Thyroid gland (tissue), 4 donors: ENCODE data around the gene GDPD5.

Source experiments
- POLR2A ChIP-seq, 2 donors: fragments of 450-650 bp; IDR thresholded peaks; one replicate each; pipeline ENCODE4 v1.6.1; 2017; ENCODE audit warnings: antibody characterized with exemption in 2 of 2, mild to moderate bottlenecking in 2 of 2, moderate library complexity in 1 of 2
- TF ChIP-seq, protein P1 (sequence below), 6 experiments: fragments of 200-600 bp in 3 of 6; fragments of 450-650 bp in 3 of 6; sonication (generic) in 3 of 6; IDR thresholded peaks; one replicate each; pipeline ENCODE4 v1.5.1; 2016 to 2019; ENCODE audit warnings: antibody characterized with exemption in 6 of 6, mild to moderate bottlenecking in 2 of 6, inconsistent platforms in 1 of 6, moderate library complexity in 1 of 6

DNA sequence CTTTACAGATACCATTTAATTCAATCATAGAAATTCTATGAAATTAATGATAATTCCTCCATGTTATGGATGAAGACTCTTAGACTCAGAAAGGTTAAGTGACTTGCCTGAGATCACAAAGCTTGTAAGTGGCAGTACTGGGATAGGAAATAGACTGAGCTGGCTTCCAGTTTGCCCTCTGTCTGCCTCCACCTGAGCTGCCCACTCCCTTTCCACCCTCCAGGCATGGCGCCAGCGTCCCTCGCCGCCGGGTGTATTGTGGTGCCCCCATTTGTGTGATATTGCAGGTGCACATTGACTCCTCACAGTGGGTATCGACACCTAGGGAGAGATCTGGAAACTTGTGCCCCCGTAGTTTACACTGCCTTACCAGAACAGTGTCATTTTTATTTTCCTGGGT, 135.8 kb downstream of the GDPD5 start:
- TF ChIP-seq, protein P1, sequence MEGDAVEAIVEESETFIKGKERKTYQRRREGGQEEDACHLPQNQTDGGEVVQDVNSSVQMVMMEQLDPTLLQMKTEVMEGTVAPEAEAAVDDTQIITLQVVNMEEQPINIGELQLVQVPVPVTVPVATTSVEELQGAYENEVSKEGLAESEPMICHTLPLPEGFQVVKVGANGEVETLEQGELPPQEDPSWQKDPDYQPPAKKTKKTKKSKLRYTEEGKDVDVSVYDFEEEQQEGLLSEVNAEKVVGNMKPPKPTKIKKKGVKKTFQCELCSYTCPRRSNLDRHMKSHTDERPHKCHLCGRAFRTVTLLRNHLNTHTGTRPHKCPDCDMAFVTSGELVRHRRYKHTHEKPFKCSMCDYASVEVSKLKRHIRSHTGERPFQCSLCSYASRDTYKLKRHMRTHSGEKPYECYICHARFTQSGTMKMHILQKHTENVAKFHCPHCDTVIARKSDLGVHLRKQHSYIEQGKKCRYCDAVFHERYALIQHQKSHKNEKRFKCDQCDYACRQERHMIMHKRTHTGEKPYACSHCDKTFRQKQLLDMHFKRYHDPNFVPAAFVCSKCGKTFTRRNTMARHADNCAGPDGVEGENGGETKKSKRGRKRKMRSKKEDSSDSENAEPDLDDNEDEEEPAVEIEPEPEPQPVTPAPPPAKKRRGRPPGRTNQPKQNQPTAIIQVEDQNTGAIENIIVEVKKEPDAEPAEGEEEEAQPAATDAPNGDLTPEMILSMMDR (IDR thresholded peaks at IDR 0.05): no peak
- no peak for TF ChIP-seq POLR2A (IDR thresholded peaks at IDR 0.05)
